Esophagus squamous epithelium (tissue), 5 donors: ENCODE results near the gene CHCHD1. TPM values are rescaled to one million over a fixed set of nuclear protein-coding genes. Genes with fewer than 3 reads are reported as not detected.

Experiments used
- DNase-seq: peaks from one replicate; lab custom pipeline; 2025; lab: John Stamatoyannopoulos, UW
- H3K27ac ChIP-seq, 4 donors: fragments of 200-600 bp; sonication (generic); one replicate each; pipeline ENCODE4 v1.5.1; 2016 to 2019; ENCODE audit warnings: mild to moderate bottlenecking in 1 of 4
- H3K27me3 ChIP-seq, 4 donors: fragments of 200-600 bp; sonication (generic); 1 replicate in 3 of 4; 2 replicates in 1 of 4; pipeline versions ENCODE4 v1.5.1 to v1.6.0; 2017 to 2021; ENCODE audit warnings: antibody characterized with exemption in 1 of 4
- H3K36me3 ChIP-seq, 3 donors: fragments of 200-600 bp; sonication (generic); one replicate each; pipeline ENCODE4 v1.5.1; 2016 to 2019
- H3K4me1 ChIP-seq, 3 donors: fragments of 200-600 bp; sonication (generic); one replicate each; pipeline ENCODE4 v1.5.1; 2017 to 2019
- H3K4me3 ChIP-seq, 4 donors: fragments of 200-600 bp; sonication (generic); 1 replicate in 3 of 4; 2 replicates in 1 of 4; pipeline ENCODE4 v1.5.1; 2016 to 2019; ENCODE audit warnings: mild to moderate bottlenecking in 2 of 4, moderate library complexity in 1 of 4
- H3K9me3 ChIP-seq, 3 donors: fragments of 200-600 bp; sonication (generic); one replicate each; pipeline ENCODE4 v1.5.1; 2016 to 2019
- POLR2A ChIP-seq, 4 donors: fragments of 450-650 bp; IDR thresholded peaks; one replicate each; pipeline ENCODE4 v1.6.1; 2017; ENCODE audit warnings: antibody characterized with exemption in 4 of 4, mild to moderate bottlenecking in 4 of 4, moderate library complexity in 3 of 4
- WGBS, 2 donors: methylation state at CpG; one replicate each; pipeline ENCODE4 v1.1.5; 2018; 5-methylcytosine and 5-hydroxymethylcytosine counted together
- intact Hi-C: fragments of 100-400 bp; cut with DNase I; formaldehyde crosslinking; loops from one replicate; pipeline ENCODE4 v1.15.0; 2022
- total RNA-seq, 4 donors: library from RNA; depleted of rRNA; stranded (reverse); fragments of >200 nt; gene quantifications; one replicate each; pipeline ENCODE4 v1.1.0, GENCODE V29; 2016
- TF ChIP-seq, protein P1 (sequence below), 6 experiments: fragments of 450-650 bp in 4 of 6; fragments of 200-600 bp in 2 of 6; sonication (generic) in 2 of 6; IDR thresholded peaks; one replicate each; pipeline ENCODE4 v1.5.1; 2016 to 2019; ENCODE audit warnings: antibody characterized with exemption in 6 of 6, mild to moderate bottlenecking in 4 of 6, moderate library complexity in 4 of 6
- donor health status: DM: yes; HTN: yes; CAD: no.

The CHCHD1 gene
- total RNA-seq, 4 donors from 2014 or later: 21.4 to 41.1 (median 32.8) TPM

DNA sequence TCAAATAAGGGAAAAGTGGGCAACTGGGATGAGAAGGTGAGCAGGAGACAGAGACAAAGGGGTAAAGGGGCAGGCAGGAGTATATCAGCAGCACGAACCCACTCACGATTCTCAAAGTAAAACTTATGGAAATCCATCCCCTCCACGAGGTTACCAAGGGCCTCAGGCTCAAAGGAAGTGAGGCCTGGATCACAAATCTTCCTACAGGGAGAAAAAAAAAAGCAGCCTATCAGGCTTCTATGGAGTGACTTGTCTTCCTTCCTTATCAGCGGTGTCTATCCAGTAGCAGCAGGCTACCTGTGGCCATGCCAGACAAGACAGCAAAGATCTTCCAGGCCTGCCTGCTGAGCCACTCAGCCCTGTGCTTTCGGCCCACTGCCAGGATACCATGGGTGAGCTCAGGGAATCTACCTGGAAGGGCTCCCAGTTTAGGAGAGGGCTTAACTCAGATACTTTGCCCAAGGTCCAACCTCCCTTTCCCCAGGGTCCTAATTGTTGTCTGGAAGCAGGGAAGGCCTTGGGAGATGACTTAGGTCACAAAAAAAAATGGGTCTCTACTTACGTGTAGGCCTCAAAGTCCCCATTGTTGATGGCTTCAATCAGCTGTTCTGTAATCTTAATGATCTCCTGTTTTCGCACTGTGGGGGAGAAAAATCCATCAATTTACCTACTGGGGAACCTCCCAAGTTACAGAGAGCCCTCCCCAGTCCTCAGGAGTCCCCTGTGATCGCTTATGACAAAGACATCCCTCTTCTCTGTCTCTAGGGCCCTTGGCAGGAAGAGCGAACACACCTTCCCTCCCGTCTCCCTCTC is 35.3 kb downstream of the CHCHD1 start:
- Histone ChIP-seq H3K27ac (peak overlapping the region; percentile 3 to 76 (median 52)), H3K4me3 (no peak overlapping the region), H3K27me3 (no peaks in the 10 kb centered on the region), H3K9me3 (no peaks in the 10 kb centered on the region), H3K4me1 (peaks cover 19 to 93% (median 46%) of the 10 kb centered on the region in 3 donors), H3K36me3 (peaks cover 0 to 78% (median 18%) of the 10 kb centered on the region in 3 donors)
- DNase-seq: no peak
- TF ChIP-seq POLR2A (IDR thresholded peaks at IDR 0.05): no peak
- TF ChIP-seq, protein P1, sequence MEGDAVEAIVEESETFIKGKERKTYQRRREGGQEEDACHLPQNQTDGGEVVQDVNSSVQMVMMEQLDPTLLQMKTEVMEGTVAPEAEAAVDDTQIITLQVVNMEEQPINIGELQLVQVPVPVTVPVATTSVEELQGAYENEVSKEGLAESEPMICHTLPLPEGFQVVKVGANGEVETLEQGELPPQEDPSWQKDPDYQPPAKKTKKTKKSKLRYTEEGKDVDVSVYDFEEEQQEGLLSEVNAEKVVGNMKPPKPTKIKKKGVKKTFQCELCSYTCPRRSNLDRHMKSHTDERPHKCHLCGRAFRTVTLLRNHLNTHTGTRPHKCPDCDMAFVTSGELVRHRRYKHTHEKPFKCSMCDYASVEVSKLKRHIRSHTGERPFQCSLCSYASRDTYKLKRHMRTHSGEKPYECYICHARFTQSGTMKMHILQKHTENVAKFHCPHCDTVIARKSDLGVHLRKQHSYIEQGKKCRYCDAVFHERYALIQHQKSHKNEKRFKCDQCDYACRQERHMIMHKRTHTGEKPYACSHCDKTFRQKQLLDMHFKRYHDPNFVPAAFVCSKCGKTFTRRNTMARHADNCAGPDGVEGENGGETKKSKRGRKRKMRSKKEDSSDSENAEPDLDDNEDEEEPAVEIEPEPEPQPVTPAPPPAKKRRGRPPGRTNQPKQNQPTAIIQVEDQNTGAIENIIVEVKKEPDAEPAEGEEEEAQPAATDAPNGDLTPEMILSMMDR (IDR thresholded peaks at IDR 0.05): no peak
- intact Hi-C loops: no loop called here
- 70 to 73% methylated on average over 10 of the region's 10 CpGs for WGBS, 2 donors

DNA sequence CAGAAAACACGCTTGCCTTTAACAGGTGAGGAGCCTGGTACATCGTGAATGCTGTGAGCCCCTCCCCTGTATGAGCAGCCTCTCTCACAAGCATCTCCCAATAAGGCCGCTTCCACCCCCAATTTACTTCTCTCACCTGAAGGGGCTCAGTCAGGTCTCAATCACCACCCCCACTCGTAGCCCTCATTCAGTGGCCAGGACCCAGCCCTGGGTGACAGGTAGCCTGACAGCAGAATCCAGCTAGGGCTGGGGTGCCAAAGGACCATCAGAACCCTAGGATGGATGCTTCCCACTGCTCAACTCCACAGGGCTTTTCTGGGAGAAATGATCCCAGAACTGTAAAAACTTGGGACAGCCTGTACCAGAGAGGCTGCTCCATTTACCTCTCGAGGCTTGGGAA is 36.0 kb downstream of the CHCHD1 start:
- DNase-seq: no peak
- H3K27ac ChIP-seq: peak overlapping the region in 2 of 4 donors; percentile 39 to 76
- peaks cover 0 to 84% (median 18%) of the 10 kb centered on the region in 3 donors for H3K36me3 ChIP-seq
- no peak overlapping the region for H3K4me3 ChIP-seq
- WGBS, 2 donors: 83 to 92% methylated on average over 2 to 5 of the region's 5 CpGs
- H3K9me3 ChIP-seq: no peaks in the 10 kb centered on the region
- intact Hi-C loops: no loop called here
- TF ChIP-seq, protein P1 (IDR thresholded peaks at IDR 0.05): no peak
- TF ChIP-seq POLR2A (IDR thresholded peaks at IDR 0.05): no peak
- H3K27me3 ChIP-seq: no peaks in the 10 kb centered on the region
- H3K4me1 ChIP-seq: peaks cover 19 to 86% (median 39%) of the 10 kb centered on the region in 3 donors

- Histone ChIP-seq H3K4me3 (no peak overlapping the region), H3K36me3 (peaks cover 0 to 84% (median 16%) of the 10 kb centered on the region in 3 donors), H3K4me1 (peaks cover 19 to 80% (median 38%) of the 10 kb centered on the region in 3 donors), H3K9me3 (no peaks in the 10 kb centered on the region), H3K27ac (peak overlapping the region in 3 of 4 donors; percentile 18 to 76 (median 39)), H3K27me3 (no peaks in the 10 kb centered on the region)
- TF ChIP-seq, protein P1 (IDR thresholded peaks at IDR 0.05): no peak
- no peak for TF ChIP-seq POLR2A (IDR thresholded peaks at IDR 0.05)
- no peak for DNase-seq
- intact Hi-C loops: no loop called here
- 100% methylated on average over 2 of the region's 10 CpGs; no CpG with 5 or more reads in 1 of the 2 donors for WGBS, 2 donors
Measured at GRCh38 chr10:73818402-73818801, 36.6 kb downstream of the CHCHD1 start.

GRCh38 chr10:73819081-73819480 is 37.2 kb downstream of the CHCHD1 start:
- Histone ChIP-seq H3K9me3 (no peaks in the 10 kb centered on the region), H3K27ac (peak overlapping the region; percentile 59 to 76 (median 71)), H3K27me3 (no peaks in the 10 kb centered on the region), H3K36me3 (peaks cover 0 to 84% (median 14%) of the 10 kb centered on the region in 3 donors), H3K4me1 (peaks cover 19 to 75% (median 38%) of the 10 kb centered on the region in 3 donors), H3K4me3 (peak overlapping the region in 1 of 4 donors; percentile 6)
- TF ChIP-seq, protein P1 (IDR thresholded peaks at IDR 0.05): no peak
- TF ChIP-seq POLR2A (IDR thresholded peaks at IDR 0.05): no peak
- DNase-seq: no peak
- intact Hi-C loops: no loop called here
- 58 to 70% methylated on average over 3 to 4 of the region's 5 CpGs for WGBS, 2 donors

DNA sequence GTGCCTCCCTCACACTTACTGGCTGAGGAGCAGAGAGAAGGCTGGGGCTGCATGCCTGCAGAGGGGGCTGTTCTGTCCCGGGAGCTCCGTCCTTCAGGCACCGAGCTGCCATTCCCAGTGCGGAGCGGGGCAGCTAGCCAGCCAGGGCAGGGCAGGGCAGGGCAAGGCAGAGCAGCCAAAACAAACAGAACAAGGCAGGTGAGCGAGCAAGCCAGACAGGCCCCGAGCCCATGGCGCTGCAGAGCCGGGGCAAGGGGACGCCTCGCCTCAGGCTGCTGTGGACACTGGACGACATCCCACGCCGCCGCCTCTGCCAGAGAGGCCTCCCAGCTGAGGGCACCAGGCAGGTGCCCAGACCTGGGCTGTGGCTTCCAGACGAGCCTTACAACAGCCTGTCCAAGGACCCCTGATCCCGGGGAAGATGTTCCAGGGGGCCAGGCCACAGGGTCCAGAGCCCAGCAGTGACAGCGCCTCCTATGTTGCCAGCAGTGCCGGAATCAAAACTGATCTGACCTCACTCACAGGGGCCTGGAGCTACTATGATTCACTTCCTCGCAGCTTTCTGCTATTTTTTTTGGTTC is 37.8 kb downstream of the CHCHD1 start:
- Histone ChIP-seq H3K9me3 (no peaks in the 10 kb centered on the region), H3K27me3 (no peaks in the 10 kb centered on the region), H3K4me3 (peak overlapping the region in 1 of 4 donors; percentile 6), H3K4me1 (peaks cover 19 to 70% (median 38%) of the 10 kb centered on the region in 3 donors), H3K36me3 (peaks cover 3 to 84% (median 14%) of the 10 kb centered on the region in 3 donors), H3K27ac (peak overlapping the region; percentile 59 to 76 (median 71))
- TF ChIP-seq, protein P1 (IDR thresholded peaks at IDR 0.05): peak in 2 of 6 experiments; percentile 12 to 20
- no peak for TF ChIP-seq POLR2A (IDR thresholded peaks at IDR 0.05)
- WGBS, 2 donors: 39 to 83% methylated on average over 1 to 2 of the region's 20 CpGs
- intact Hi-C loops: no loop called here
- DNase-seq: no peak
